ENCODE data around the gene TRERF1. TPM values are rescaled to one million over a fixed set of nuclear protein-coding genes. Genes with fewer than 3 reads are reported as not detected.

The TRERF1 gene
- total and polyA plus RNA-seq, 7 donors = 0.21 to 0.99 (median 0.44) TPM

- Histone ChIP-seq H3K36me3 (ENCODE audit: insufficient read depth in 1 of 2, low read depth in 1 of 2) (no peaks in the 10 kb centered on the region), H3K27ac (no peak overlapping the region), H3K27me3 (ENCODE audit: insufficient read depth in 3 of 3, low read length in 2 of 3) (no peaks in the 10 kb centered on the region), H3K4me1 (no peaks in the 10 kb centered on the region), H3K4me3 (no peak overlapping the region), H3K9me3 (no peaks in the 10 kb centered on the region)
- intact Hi-C loops (cut with DNase I) = no loop called here
- DNase-seq = no peak
- no peak for TF ChIP-seq CTCF (IDR thresholded peaks at IDR 0.05)
- no peak for ATAC-seq
- 61 to 63% (median 63%) methylated on average over 4 of the region's 4 CpGs for WGBS, 3 donors
Observed at GRCh38 chr6:42380228-42380979, 71.3 kb downstream of the TRERF1 start.

- H3K4me1 ChIP-seq = no peaks in the 10 kb centered on the region
- no peaks in the 10 kb centered on the region for H3K36me3 ChIP-seq (ENCODE audit: insufficient read depth in 1 of 2, low read depth in 1 of 2)
- WGBS, 3 donors = 88 to 94% (median 92%) methylated on average over 3 of the region's 3 CpGs
- H3K9me3 ChIP-seq = no peaks in the 10 kb centered on the region
- H3K27me3 ChIP-seq (ENCODE audit: insufficient read depth in 3 of 3, low read length in 2 of 3) = no peaks in the 10 kb centered on the region
- DNase-seq (no peak), ATAC-seq (no peak)
- intact Hi-C loops (cut with DNase I) = no loop called here
- no peak for TF ChIP-seq CTCF (IDR thresholded peaks at IDR 0.05)
- no peak overlapping the region for H3K27ac ChIP-seq
- no peak overlapping the region for H3K4me3 ChIP-seq
Observed at GRCh38 chr6:42378536-42378935, 73.2 kb downstream of the TRERF1 start.

DNA sequence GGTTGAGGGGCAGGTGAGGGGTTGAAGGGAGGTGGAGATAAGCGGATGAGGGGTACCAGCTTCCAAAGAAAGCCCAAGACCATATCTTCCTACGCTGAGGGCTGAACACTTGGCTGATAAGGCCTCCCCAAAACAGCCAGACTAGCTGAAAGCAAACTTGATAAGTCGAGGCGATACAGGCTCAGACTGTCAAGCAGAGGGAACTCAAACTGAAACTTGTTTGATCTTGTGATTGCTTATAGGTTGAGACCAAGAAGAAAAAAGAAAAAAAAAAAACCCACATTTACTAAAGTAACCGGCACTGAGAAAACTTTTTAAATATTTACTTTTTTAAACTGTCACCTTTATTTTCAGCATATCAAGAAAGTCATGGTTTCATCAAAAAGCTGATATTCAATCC is 73.6 kb downstream of the TRERF1 start:
- 91 to 98% (median 94%) methylated on average over 5 of the region's 5 CpGs for WGBS, 3 donors

DNA sequence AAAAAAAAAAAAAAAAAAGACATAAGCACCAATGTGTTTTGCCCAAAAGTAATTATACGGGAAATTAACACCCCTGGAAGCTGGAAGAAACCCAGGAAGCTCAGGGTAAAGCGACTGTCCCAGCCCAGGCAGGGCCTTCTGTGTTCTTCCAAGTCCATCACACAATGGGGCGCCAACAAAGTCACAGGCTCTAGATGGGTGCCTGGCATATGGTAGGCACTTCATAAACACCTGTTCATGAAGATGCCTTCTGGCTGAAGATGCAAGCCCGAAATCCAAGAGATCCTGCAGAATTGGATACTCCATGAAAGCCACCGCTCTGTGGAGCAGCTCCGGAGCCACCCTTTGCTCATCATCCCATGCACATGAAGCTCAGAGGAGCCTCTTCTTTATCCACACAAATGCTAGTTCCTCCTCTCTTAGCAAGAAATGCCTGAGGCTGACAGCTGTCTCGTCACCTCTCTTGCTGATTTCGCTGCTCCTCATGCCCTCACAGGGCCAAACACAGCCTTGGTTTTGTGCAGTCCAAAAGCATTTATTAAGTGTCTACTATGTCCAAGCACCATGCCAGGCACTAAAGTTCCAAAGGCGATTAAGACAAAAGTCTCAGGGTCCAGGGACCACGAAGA is 76.6 kb downstream of the TRERF1 start:
- Histone ChIP-seq H3K27me3 (ENCODE audit: insufficient read depth in 3 of 3, low read length in 2 of 3) (no peaks in the 10 kb centered on the region), H3K4me1 (no peaks in the 10 kb centered on the region), H3K4me3 (no peak overlapping the region), H3K27ac (no peak overlapping the region), H3K9me3 (no peaks in the 10 kb centered on the region), H3K36me3 (ENCODE audit: insufficient read depth in 1 of 2, low read depth in 1 of 2) (no peaks in the 10 kb centered on the region)
- DNase-seq (no peak), ATAC-seq (no peak)
- intact Hi-C loops (cut with DNase I) = no loop called here
- WGBS, 3 donors = 82 to 89% (median 86%) methylated on average over 10 of the region's 10 CpGs
- no peak for TF ChIP-seq CTCF (IDR thresholded peaks at IDR 0.05)

More for the DNA sequence above, 73.6 kb downstream of the TRERF1 start:
- Histone ChIP-seq H3K4me3 (no peak overlapping the region), H3K9me3 (no peaks in the 10 kb centered on the region), H3K36me3 (ENCODE audit: insufficient read depth in 1 of 2, low read depth in 1 of 2) (no peaks in the 10 kb centered on the region), H3K4me1 (no peaks in the 10 kb centered on the region), H3K27ac (no peak overlapping the region), H3K27me3 (ENCODE audit: insufficient read depth in 3 of 3, low read length in 2 of 3) (no peaks in the 10 kb centered on the region)
- TF ChIP-seq CTCF (IDR thresholded peaks at IDR 0.05) = no peak
- intact Hi-C loops (cut with DNase I) = no loop called here
- ATAC-seq (no peak), DNase-seq (no peak)
